HepG2 (cell line): ENCODE data around the gene NEDD8. TPM values are rescaled to one million over a fixed set of nuclear protein-coding genes. Genes with fewer than 3 reads are reported as not detected.
A peak's percentile ranks its signal among the peaks of the same experiment; 100 is the strongest.

Experiments
- ATAC-seq: fragments of 200-7000 bp; cut with Tn5 transposase; 3 replicates; pipeline ENCODE4 v1.9.1; 2020; ENCODE audit warnings: mild to moderate bottlenecking, moderate library complexity
- BruUV-seq: library from RNA; stranded (reverse); fragments of 400-500 nt; replicated peaks from 2 replicates; lab custom pipeline; 2021; lab: Mats Ljungman, UMichigan
- CTCF ChIA-PET: fragments of 300-600 bp; formaldehyde crosslinking; extraction: SDS; loops from one replicate; lab custom pipeline; 2021; ENCODE audit warnings: low total read pairs, inconsistent platforms, low intra/inter-chr PET ratio; lab: Yijun Ruan, JAX
- POLR2A ChIA-PET: fragments of 350-600 bp; sonication (Branson Sonifier 250); formaldehyde crosslinking; loops from one replicate; lab custom pipeline; 2020; ENCODE audit warnings: antibody characterized with exemption, inconsistent platforms; lab: Yijun Ruan, JAX
- DNase-seq: peaks from one replicate; pipeline ENCODE4 v3.0.0-alpha.2; 2015; ENCODE audit warnings: low spot score
- FAIRE-seq: peaks from 3 replicates; lab custom pipeline; 2011; peaks lifted over from hg19 to GRCh38; lab: Jason Lieb, UNC
- H2AFZ ChIP-seq: one replicate; pipeline ENCODE4 v1.6.1; 2011; ENCODE audit warnings: low read length, inconsistent platforms
- H3K27ac ChIP-seq: fragments of 300-600 bp; 3 replicates; pipeline ENCODE4 v1.8.0; 2011; ENCODE audit warnings: mixed run types, mild to moderate bottlenecking, mixed read lengths, low read length, inconsistent platforms; ENCODE audit not compliant: insufficient read depth; ENCODE audit errors: extremely low read length
- H3K27me3 ChIP-seq, 2 experiments: fragments of 200-600 bp in 1 of 2; 2 replicates in 1 of 2; 3 replicates in 1 of 2; pipeline versions ENCODE4 v1.6.0 to v1.8.0; 2011; ENCODE audit warnings: low read length in 2 of 2, mild to moderate bottlenecking in 2 of 2, moderate library complexity in 2 of 2, inconsistent platforms in 1 of 2; ENCODE audit not compliant: insufficient read depth in 2 of 2, control insufficient read depth in 1 of 2
- H3K36me3 ChIP-seq, 2 experiments: fragments of 200-600 bp in 1 of 2; replicated peaks in 1 of 2; 2 replicates in 1 of 2; 3 replicates in 1 of 2; pipeline versions ENCODE4 v1.5.1 to v1.8.0; 2011; ENCODE audit warnings: low read length in 2 of 2, inconsistent platforms in 1 of 2; ENCODE audit not compliant: insufficient read depth in 2 of 2, control insufficient read depth in 1 of 2
- H3K4me1 ChIP-seq: 2 replicates; pipeline ENCODE4 v1.5.1; 2012; ENCODE audit warnings: low read length, inconsistent platforms; ENCODE audit not compliant: insufficient read depth
- H3K4me2 ChIP-seq: 2 replicates; pipeline ENCODE4 v1.6.0; 2011; ENCODE audit warnings: low read depth, low read length, inconsistent platforms
- H3K4me3 ChIP-seq, 3 experiments: fragments of 200-600 bp in 1 of 3; sonication (generic), shearing (Covaris generic) in 1 of 3; replicated peaks in 1 of 3; 2 replicates each; pipeline ENCODE4 v1.5.1; 2011 to 2016; ENCODE audit warnings: low read length in 3 of 3, inconsistent platforms in 2 of 3, low read depth in 2 of 3, mild to moderate bottlenecking in 2 of 3, control low read depth in 1 of 3, mixed read lengths in 1 of 3; ENCODE audit not compliant: insufficient read depth in 1 of 3
- H3K79me2 ChIP-seq: one replicate; pipeline ENCODE4 v1.6.1; 2011; ENCODE audit warnings: low read length, inconsistent platforms; ENCODE audit not compliant: insufficient read depth
- H3K9ac ChIP-seq: 2 replicates; pipeline ENCODE4 v1.6.0; 2011; ENCODE audit warnings: mild to moderate bottlenecking, low read depth, low read length, inconsistent platforms; ENCODE audit not compliant: insufficient read depth
- H3K9me3 ChIP-seq: 2 replicates; pipeline ENCODE4 v1.5.1; 2012; ENCODE audit warnings: mild to moderate bottlenecking, low read length
- H4K20me1 ChIP-seq: 2 replicates; pipeline ENCODE4 v1.6.0; 2011; ENCODE audit warnings: inconsistent platforms, mild to moderate bottlenecking, low read length, moderate library complexity; ENCODE audit not compliant: insufficient read depth
- CCDC6 ChIP-seq: sonication (generic); formaldehyde crosslinking; IDR thresholded peaks from 2 replicates; pipeline ENCODE4 v1.8.1; 2022; ENCODE audit warnings: mild to moderate bottlenecking, missing genetic modification reagents, moderate library complexity
- KDM5B ChIP-seq: sonication (generic); formaldehyde crosslinking; IDR thresholded peaks from 2 replicates; pipeline ENCODE4 v1.4.0; 2020; ENCODE audit warnings: missing genetic modification reagents, mild to moderate bottlenecking, borderline replicate concordance
- NFIC ChIP-seq: IDR thresholded peaks from 2 replicates; pipeline ENCODE4 v1.6.1; 2012; ENCODE audit warnings: mild to moderate bottlenecking, low read length, inconsistent platforms
- RCOR2 ChIP-seq: IDR thresholded peaks from 2 replicates; pipeline ENCODE4 v1.6.1; 2016; ENCODE audit warnings: missing biosample characterization, missing genetic modification reagents
- SMYD3 ChIP-seq: sonication (generic); formaldehyde crosslinking; IDR thresholded peaks from 2 replicates; pipeline ENCODE4 v1.8.1; 2023; ENCODE audit warnings: mild to moderate bottlenecking, missing genetic modification reagents
- U2AF1 ChIP-seq: fragments of 200-400 bp; formaldehyde crosslinking; optimal IDR thresholded peaks from 2 replicates; pipeline ENCODE3; 2017; ENCODE audit warnings: mild to moderate bottlenecking, low read depth, low read length
- ZNF3 ChIP-seq: IDR thresholded peaks from 2 replicates; pipeline ENCODE4 v1.7.0; 2017; ENCODE audit warnings: inconsistent platforms
- ZNF317 ChIP-seq: sonication (generic); formaldehyde crosslinking; IDR thresholded peaks from 2 replicates; pipeline ENCODE4 v1.5.0; 2020; ENCODE audit warnings: mild to moderate bottlenecking, missing genetic modification reagents
- ZNF34 ChIP-seq: sonication (generic); formaldehyde crosslinking; IDR thresholded peaks from 2 replicates; pipeline ENCODE4 v1.4.0; 2020; ENCODE audit warnings: mild to moderate bottlenecking, missing genetic modification reagents, borderline replicate concordance
- ZNF367 ChIP-seq: sonication (generic); formaldehyde crosslinking; IDR thresholded peaks from 2 replicates; pipeline ENCODE4 v1.4.0; 2020; ENCODE audit warnings: missing genetic modification reagents, borderline replicate concordance
- ZNF44 ChIP-seq: sonication (generic); formaldehyde crosslinking; IDR thresholded peaks from 2 replicates; pipeline ENCODE4 v1.5.1; 2020; ENCODE audit warnings: mild to moderate bottlenecking, missing genetic modification reagents
- ZNF713 ChIP-seq: sonication (generic); formaldehyde crosslinking; IDR thresholded peaks from 2 replicates; pipeline ENCODE4 v1.4.0; 2020; ENCODE audit warnings: mild to moderate bottlenecking, missing genetic modification reagents
- ZNF75D ChIP-seq: sonication (generic); formaldehyde crosslinking; IDR thresholded peaks from 2 replicates; pipeline ENCODE4 v1.8.1; 2023; ENCODE audit warnings: missing genetic modification reagents, mild to moderate bottlenecking, borderline replicate concordance
- ZNF761 ChIP-seq: sonication (generic); formaldehyde crosslinking; conservative IDR thresholded peaks from 2 replicates; pipeline ENCODE4 v1.4.0; 2020; ENCODE audit warnings: mild to moderate bottlenecking, missing genetic modification reagents
- WGBS: methylation state at CpG from one replicate; pipeline ENCODE4 v1.1.6; 2017; ENCODE audit warnings: low lambda C conversion rate; 5-methylcytosine and 5-hydroxymethylcytosine counted together
- in situ Hi-C: cut with HindIII; loops from 2 replicates; pipeline ENCODE4 v1.10.0; 2017; ENCODE audit warnings: low pct_unique_long_range_greater_than_20kb; ENCODE audit not compliant: extremely low pct_ligation_motif_present
- intact Hi-C: fragments of 100-400 bp; cut with micrococcal nuclease; formaldehyde crosslinking; loops from one replicate; pipeline ENCODE4 v1.10.0; 2022; ENCODE audit not compliant: unreplicated experiment
- polyA plus RNA-seq, 8 experiments: library from polyadenylated mRNA; depleted of rRNA in 3 of 8; stranded (reverse) in 7 of 8; unstranded in 1 of 8; fragments of >200 nt; fragmentation: Illumina TruSeq in 4 of 8; extraction: Trizol in 4 of 8; gene quantifications; 2 replicates each; pipeline versions ENCODE4 v1.2.1 to v1.2.3, GENCODE V29; 2011 to 2016; ENCODE audit warnings: low read depth in 4 of 8, missing spikeins in 1 of 8, mixed read lengths in 1 of 8; ENCODE audit not compliant: insufficient read depth in 1 of 8
- total RNA-seq, 5 experiments: library from RNA; depleted of rRNA; stranded (reverse); fragments of >200 nt; fragmentation: Illumina TruSeq; extraction: Trizol; gene quantifications; 2 replicates each; pipeline ENCODE4 v1.2.3, GENCODE V29; 2016; ENCODE audit warnings: low read depth in 1 of 5
- TF ChIP-seq, protein P1 (sequence below): sonication (generic); formaldehyde crosslinking; IDR thresholded peaks from 2 replicates; pipeline ENCODE4 v1.4.0; 2020; ENCODE audit warnings: missing genetic modification reagents
- TF ChIP-seq, protein P2 (sequence below): sonication (generic); formaldehyde crosslinking; IDR thresholded peaks from 2 replicates; pipeline ENCODE4 v1.4.0; 2020; ENCODE audit warnings: missing genetic modification reagents
- TF ChIP-seq, protein P3 (sequence below): sonication (generic); formaldehyde crosslinking; IDR thresholded peaks from 2 replicates; pipeline ENCODE4 v1.4.0; 2020; ENCODE audit warnings: mild to moderate bottlenecking, missing genetic modification reagents

Gene NEDD8
- total and polyA plus RNA-seq, 2 of the 13 experiments (the other 11 are each of a cell fraction or from before 2014, with no cell fraction given) = 535 to 713 TPM

DNA sequence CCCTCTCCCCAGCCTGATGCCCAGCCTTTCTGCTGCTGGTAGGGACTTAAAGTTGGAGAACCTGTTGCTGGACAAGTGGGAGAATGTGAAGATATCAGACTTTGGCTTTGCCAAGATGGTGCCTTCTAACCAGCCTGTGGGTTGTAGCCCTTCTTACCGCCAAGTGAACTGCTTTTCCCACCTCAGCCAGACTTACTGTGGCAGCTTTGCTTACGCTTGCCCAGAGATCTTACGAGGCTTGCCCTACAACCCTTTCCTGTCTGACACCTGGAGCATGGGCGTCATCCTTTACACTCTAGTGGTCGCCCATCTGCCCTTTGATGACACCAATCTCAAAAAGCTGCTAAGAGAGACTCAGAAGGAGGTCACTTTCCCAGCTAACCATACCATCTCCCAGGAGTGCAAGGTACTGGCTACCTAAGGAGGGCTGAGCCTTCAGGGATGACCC is 25.0 kb downstream of the NEDD8 start:
- H3K4me3 ChIP-seq = no peak overlapping the region
- in situ Hi-C loops (no loop called here), intact Hi-C loops (no loop called here)
- no peak overlapping the region for H3K9ac ChIP-seq
- 99% methylated on average over 5 of the region's 5 CpGs for WGBS
- BruUV-seq = no TSS peak
- POLR2A ChIA-PET = interaction anchor here (0.9 to 2.7 kb wide), 7 partner anchors 9 to 65 kb away, joined by 3 to 13 read pairs (median 5); partner anchors contain the start of genes IPO4, IRF9, MDP1 and RABGGTA
- no peak for DNase-seq
- no peaks in the 10 kb centered on the region for H3K9me3 ChIP-seq
- no peaks in the 10 kb centered on the region for H3K27me3 ChIP-seq
- H3K4me1 ChIP-seq = peaks cover 9% of the 10 kb centered on the region
- no peaks in the 10 kb centered on the region for H4K20me1 ChIP-seq
- no peak overlapping the region for H3K4me2 ChIP-seq
- no peak; the same call in 2 of the 3 replicates for ATAC-seq
- CTCF ChIA-PET = no interaction called here
- peaks cover 39 to 56% of the 10 kb centered on the region in 2 experiments for H3K36me3 ChIP-seq
- no peak overlapping the region for H2AFZ ChIP-seq
- FAIRE-seq = no peak
- H3K79me2 ChIP-seq = no peaks in the 10 kb centered on the region
- no peak overlapping the region for H3K27ac ChIP-seq
- TF ChIP-seq U2AF1 (no peak), ZNF761 (no peak), ZNF367 (CRISPR knock-in tag) (no peak), CCDC6 (no peak), ZNF34 (CRISPR knock-in tag) (no peak), ZNF44 (CRISPR knock-in tag) (no peak), ZNF75D (CRISPR knock-in tag) (0 out of 2 replicates have a peak, but pooled peaks have one; percentile 59), KDM5B (no peak), ZNF713 (CRISPR knock-in tag) (no peak), ZNF3 (CRISPR knock-in tag) (no peak), SMYD3 (CRISPR knock-in tag) (no peak), NFIC (no peak), RCOR2 (CRISPR knock-in tag) (no peak), ZNF317 (CRISPR knock-in tag) (no peak)
- TF ChIP-seq, protein P1, sequence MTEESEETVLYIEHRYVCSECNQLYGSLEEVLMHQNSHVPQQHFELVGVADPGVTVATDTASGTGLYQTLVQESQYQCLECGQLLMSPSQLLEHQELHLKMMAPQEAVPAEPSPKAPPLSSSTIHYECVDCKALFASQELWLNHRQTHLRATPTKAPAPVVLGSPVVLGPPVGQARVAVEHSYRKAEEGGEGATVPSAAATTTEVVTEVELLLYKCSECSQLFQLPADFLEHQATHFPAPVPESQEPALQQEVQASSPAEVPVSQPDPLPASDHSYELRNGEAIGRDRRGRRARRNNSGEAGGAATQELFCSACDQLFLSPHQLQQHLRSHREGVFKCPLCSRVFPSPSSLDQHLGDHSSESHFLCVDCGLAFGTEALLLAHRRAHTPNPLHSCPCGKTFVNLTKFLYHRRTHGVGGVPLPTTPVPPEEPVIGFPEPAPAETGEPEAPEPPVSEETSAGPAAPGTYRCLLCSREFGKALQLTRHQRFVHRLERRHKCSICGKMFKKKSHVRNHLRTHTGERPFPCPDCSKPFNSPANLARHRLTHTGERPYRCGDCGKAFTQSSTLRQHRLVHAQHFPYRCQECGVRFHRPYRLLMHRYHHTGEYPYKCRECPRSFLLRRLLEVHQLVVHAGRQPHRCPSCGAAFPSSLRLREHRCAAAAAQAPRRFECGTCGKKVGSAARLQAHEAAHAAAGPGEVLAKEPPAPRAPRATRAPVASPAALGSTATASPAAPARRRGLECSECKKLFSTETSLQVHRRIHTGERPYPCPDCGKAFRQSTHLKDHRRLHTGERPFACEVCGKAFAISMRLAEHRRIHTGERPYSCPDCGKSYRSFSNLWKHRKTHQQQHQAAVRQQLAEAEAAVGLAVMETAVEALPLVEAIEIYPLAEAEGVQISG = peak; percentile 36; the same call in 1 of the 2 replicates
- TF ChIP-seq, protein P2, sequence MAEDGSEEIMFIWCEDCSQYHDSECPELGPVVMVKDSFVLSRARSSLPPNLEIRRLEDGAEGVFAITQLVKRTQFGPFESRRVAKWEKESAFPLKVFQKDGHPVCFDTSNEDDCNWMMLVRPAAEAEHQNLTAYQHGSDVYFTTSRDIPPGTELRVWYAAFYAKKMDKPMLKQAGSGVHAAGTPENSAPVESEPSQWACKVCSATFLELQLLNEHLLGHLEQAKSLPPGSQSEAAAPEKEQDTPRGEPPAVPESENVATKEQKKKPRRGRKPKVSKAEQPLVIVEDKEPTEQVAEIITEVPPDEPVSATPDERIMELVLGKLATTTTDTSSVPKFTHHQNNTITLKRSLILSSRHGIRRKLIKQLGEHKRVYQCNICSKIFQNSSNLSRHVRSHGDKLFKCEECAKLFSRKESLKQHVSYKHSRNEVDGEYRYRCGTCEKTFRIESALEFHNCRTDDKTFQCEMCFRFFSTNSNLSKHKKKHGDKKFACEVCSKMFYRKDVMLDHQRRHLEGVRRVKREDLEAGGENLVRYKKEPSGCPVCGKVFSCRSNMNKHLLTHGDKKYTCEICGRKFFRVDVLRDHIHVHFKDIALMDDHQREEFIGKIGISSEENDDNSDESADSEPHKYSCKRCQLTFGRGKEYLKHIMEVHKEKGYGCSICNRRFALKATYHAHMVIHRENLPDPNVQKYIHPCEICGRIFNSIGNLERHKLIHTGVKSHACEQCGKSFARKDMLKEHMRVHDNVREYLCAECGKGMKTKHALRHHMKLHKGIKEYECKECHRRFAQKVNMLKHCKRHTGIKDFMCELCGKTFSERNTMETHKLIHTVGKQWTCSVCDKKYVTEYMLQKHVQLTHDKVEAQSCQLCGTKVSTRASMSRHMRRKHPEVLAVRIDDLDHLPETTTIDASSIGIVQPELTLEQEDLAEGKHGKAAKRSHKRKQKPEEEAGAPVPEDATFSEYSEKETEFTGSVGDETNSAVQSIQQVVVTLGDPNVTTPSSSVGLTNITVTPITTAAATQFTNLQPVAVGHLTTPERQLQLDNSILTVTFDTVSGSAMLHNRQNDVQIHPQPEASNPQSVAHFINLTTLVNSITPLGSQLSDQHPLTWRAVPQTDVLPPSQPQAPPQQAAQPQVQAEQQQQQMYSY (CRISPR knock-in tag) = no peak
- TF ChIP-seq, protein P3, sequence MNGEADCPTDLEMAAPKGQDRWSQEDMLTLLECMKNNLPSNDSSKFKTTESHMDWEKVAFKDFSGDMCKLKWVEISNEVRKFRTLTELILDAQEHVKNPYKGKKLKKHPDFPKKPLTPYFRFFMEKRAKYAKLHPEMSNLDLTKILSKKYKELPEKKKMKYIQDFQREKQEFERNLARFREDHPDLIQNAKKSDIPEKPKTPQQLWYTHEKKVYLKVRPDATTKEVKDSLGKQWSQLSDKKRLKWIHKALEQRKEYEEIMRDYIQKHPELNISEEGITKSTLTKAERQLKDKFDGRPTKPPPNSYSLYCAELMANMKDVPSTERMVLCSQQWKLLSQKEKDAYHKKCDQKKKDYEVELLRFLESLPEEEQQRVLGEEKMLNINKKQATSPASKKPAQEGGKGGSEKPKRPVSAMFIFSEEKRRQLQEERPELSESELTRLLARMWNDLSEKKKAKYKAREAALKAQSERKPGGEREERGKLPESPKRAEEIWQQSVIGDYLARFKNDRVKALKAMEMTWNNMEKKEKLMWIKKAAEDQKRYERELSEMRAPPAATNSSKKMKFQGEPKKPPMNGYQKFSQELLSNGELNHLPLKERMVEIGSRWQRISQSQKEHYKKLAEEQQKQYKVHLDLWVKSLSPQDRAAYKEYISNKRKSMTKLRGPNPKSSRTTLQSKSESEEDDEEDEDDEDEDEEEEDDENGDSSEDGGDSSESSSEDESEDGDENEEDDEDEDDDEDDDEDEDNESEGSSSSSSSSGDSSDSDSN (CRISPR knock-in tag) = no peak
